CD14-positive monocyte (primary cell): ENCODE results near the gene MTARC1. TPM values are rescaled to one million over a fixed set of nuclear protein-coding genes. Genes with fewer than 3 reads are reported as not detected.

Experiments used
- DNase-seq, 3 donors: peaks; one replicate each; pipeline ENCODE4 v3.0.0-alpha.2; 2011 to 2022
- H2AFZ ChIP-seq: 2 replicates; pipeline ENCODE4 v1.6.0; 2012; ENCODE audit warnings: mild to moderate bottlenecking, low read depth, low read length, inconsistent platforms; ENCODE audit not compliant: insufficient read depth, poor library complexity, severe bottlenecking
- H3K27ac ChIP-seq, 2 donors: 1 replicate in 1 of 2; 2 replicates in 1 of 2; pipeline ENCODE4 v1.5.1; 2012 to 2013; ENCODE audit warnings: low read length in 2 of 2, control low read depth in 1 of 2, inconsistent platforms in 1 of 2, low read depth in 1 of 2, mild to moderate bottlenecking in 1 of 2
- H3K27me3 ChIP-seq, 2 donors: one replicate each; pipeline versions ENCODE4 v1.6.0 to v1.6.1; 2011 to 2013; ENCODE audit warnings: low read length in 2 of 2; ENCODE audit not compliant: control insufficient read depth in 2 of 2, insufficient read depth in 2 of 2
- H3K36me3 ChIP-seq, 2 donors: replicated peaks in 1 of 2; 1 replicate in 1 of 2; 2 replicates in 1 of 2; pipeline versions ENCODE4 v1.5.1 to v1.6.1; 2012 to 2013; ENCODE audit warnings: low read length in 2 of 2, control low read depth in 1 of 2, inconsistent platforms in 1 of 2, mild to moderate bottlenecking in 1 of 2; ENCODE audit not compliant: insufficient read depth in 2 of 2, control insufficient read depth in 1 of 2
- H3K4me1 ChIP-seq, 2 donors: 1 replicate in 1 of 2; 2 replicates in 1 of 2; pipeline versions ENCODE4 v1.5.1 to v1.6.1; 2012 to 2013; ENCODE audit warnings: low read length in 2 of 2, control low read depth in 1 of 2, inconsistent platforms in 1 of 2, mild to moderate bottlenecking in 1 of 2, moderate library complexity in 1 of 2; ENCODE audit not compliant: insufficient read depth in 2 of 2, control insufficient read depth in 1 of 2
- H3K4me2 ChIP-seq: replicated peaks from 2 replicates; pipeline ENCODE3; 2012; ENCODE audit warnings: low read length, moderate library complexity, mild to moderate bottlenecking; ENCODE audit not compliant: poor library complexity, severe bottlenecking; ENCODE audit errors: extremely low read depth
- H3K4me3 ChIP-seq, 3 experiments: fragments of 200-600 bp in 1 of 3; sonication (generic) in 1 of 3; replicated peaks in 1 of 3; 1 replicate in 2 of 3; 2 replicates in 1 of 3; pipeline ENCODE4 v1.5.1; 2011 to 2013; ENCODE audit warnings: low read length in 3 of 3, mild to moderate bottlenecking in 3 of 3, control low read depth in 2 of 3, low read depth in 2 of 3, inconsistent platforms in 1 of 3, moderate library complexity in 1 of 3
- H3K79me2 ChIP-seq: 2 replicates; pipeline ENCODE4 v1.6.0; 2012; ENCODE audit warnings: mild to moderate bottlenecking, control low read depth, inconsistent platforms, low read length, moderate library complexity; ENCODE audit not compliant: insufficient read depth
- H3K9ac ChIP-seq: 2 replicates; pipeline ENCODE4 v1.6.0; 2017; ENCODE audit warnings: low read length, mild to moderate bottlenecking; ENCODE audit not compliant: insufficient read depth, poor library complexity, severe bottlenecking
- H3K9me3 ChIP-seq, 2 donors: replicated peaks in 1 of 2; 1 replicate in 1 of 2; 2 replicates in 1 of 2; pipeline versions ENCODE4 v1.5.1 to v1.6.1; 2012 to 2013; ENCODE audit warnings: low read length in 2 of 2, control low read depth in 1 of 2; ENCODE audit not compliant: control insufficient read depth in 1 of 2, insufficient read depth in 1 of 2
- H4K20me1 ChIP-seq: 2 replicates; pipeline ENCODE4 v1.6.0; 2012; ENCODE audit warnings: mild to moderate bottlenecking, low read length, control low read depth, moderate library complexity; ENCODE audit not compliant: insufficient read depth
- H3K27ac Mint-ChIP-seq, 7 donors: one replicate each; pipeline ENCODE4 v1.8.0; 2020; ENCODE audit warnings: mild to moderate bottlenecking in 7 of 7, mixed read lengths in 7 of 7, moderate library complexity in 6 of 7, inconsistent platforms in 2 of 7
- H3K27me3 Mint-ChIP-seq, 3 donors: one replicate each; pipeline ENCODE4 v1.8.0; 2021 to 2022; ENCODE audit warnings: low read depth in 3 of 3, mild to moderate bottlenecking in 3 of 3, mixed read lengths in 3 of 3, moderate library complexity in 3 of 3, inconsistent platforms in 1 of 3
- H3K36me3 Mint-ChIP-seq, 2 donors: one replicate each; pipeline ENCODE4 v1.8.0; 2020; ENCODE audit warnings: mixed read lengths in 2 of 2, inconsistent platforms in 1 of 2, mild to moderate bottlenecking in 1 of 2
- H3K4me1 Mint-ChIP-seq: one replicate; pipeline ENCODE4 v1.8.0; 2020; ENCODE audit warnings: mild to moderate bottlenecking, mixed read lengths
- H3K4me3 Mint-ChIP-seq, 2 donors: one replicate each; pipeline ENCODE4 v1.8.0; 2020; ENCODE audit warnings: mild to moderate bottlenecking in 2 of 2, mixed read lengths in 2 of 2, moderate library complexity in 1 of 2
- H3K9me3 Mint-ChIP-seq, 7 donors: one replicate each; pipeline ENCODE4 v1.8.0; 2020 to 2022; ENCODE audit warnings: mixed read lengths in 7 of 7, mild to moderate bottlenecking in 6 of 7, moderate library complexity in 6 of 7, inconsistent platforms in 2 of 7
- CTCF ChIP-seq: fragments of 200-600 bp; IDR thresholded peaks from one replicate; pipeline ENCODE4 v1.8.0; 2022; ENCODE audit warnings: antibody characterized with exemption, mild to moderate bottlenecking
- WGBS: methylation state at CpG from one replicate; pipeline ENCODE4 v1.1.5; 2013; ENCODE audit warnings: missing lambda C conversion rate; ENCODE audit not compliant: insufficient coverage; 5-methylcytosine and 5-hydroxymethylcytosine counted together
- intact Hi-C, 2 donors: fragments of 100-400 bp; cut with micrococcal nuclease; formaldehyde crosslinking; loops; one replicate each; pipeline versions ENCODE4 v1.15.0 to v1.15.1; 2023
- polyA plus RNA-seq, 3 donors: library from polyadenylated mRNA; depleted of rRNA in 1 of 3; unstranded in 2 of 3; stranded (reverse) in 1 of 3; fragments of 300-500 nt in 2 of 3; fragments of >200 nt in 1 of 3; fragmentation: Illumina TruSeq in 2 of 3; gene quantifications; 1 replicate in 2 of 3; 2 replicates in 1 of 3; pipeline ENCODE4 v1.2.3, GENCODE V29; 2012 to 2021

The MTARC1 gene
- polyA plus RNA-seq, 3 donors = 25.2 to 80.6 (median 70.9) TPM

- Mint-ChIP-seq H3K27ac (no peak overlapping the region), H3K4me1 (peaks cover 6% of the 10 kb centered on the region)
- no peaks in the 10 kb centered on the region for H3K27me3 ChIP-seq
Observed at GRCh38 chr1:220828950-220829586, 42.4 kb downstream of the MTARC1 start.

GRCh38 chr1:220833436-220833835, 46.7 kb downstream of the MTARC1 start:
- Mint-ChIP-seq H3K4me3 (no peak overlapping the region), H3K4me1 (no peaks in the 10 kb centered on the region), H3K9me3 (peaks cover 0 to 4% (median 0%) of the 10 kb centered on the region in 7 donors), H3K27ac (no peak overlapping the region), H3K27me3 (peaks cover 0 to 1% (median 0%) of the 10 kb centered on the region in 3 donors), H3K36me3 (peaks cover 23 to 24% of the 10 kb centered on the region in 2 donors)
- H2AFZ ChIP-seq = no peak overlapping the region
- no peaks in the 10 kb centered on the region for H4K20me1 ChIP-seq
- H3K4me2 ChIP-seq = no peak overlapping the region
- H3K36me3 ChIP-seq = peaks cover 5 to 20% of the 10 kb centered on the region in 2 donors
- no peaks in the 10 kb centered on the region for H3K9me3 ChIP-seq
- H3K27ac ChIP-seq = no peak overlapping the region
- no peak for DNase-seq
- H3K4me3 ChIP-seq = no peak overlapping the region
- intact Hi-C loops = no loop called here
- H3K4me1 ChIP-seq = no peaks in the 10 kb centered on the region
- WGBS = 100% methylated on average over 2 of the region's 2 CpGs
- H3K9ac ChIP-seq = no peak overlapping the region
- H3K27me3 ChIP-seq = no peaks in the 10 kb centered on the region
- no peak for TF ChIP-seq CTCF
- no peaks in the 10 kb centered on the region for H3K79me2 ChIP-seq

More at GRCh38 chr1:220828950-220829586, 42.4 kb downstream of the MTARC1 start:
- Histone ChIP-seq H3K4me2 (no peak overlapping the region), H2AFZ (no peak overlapping the region), H4K20me1 (no peaks in the 10 kb centered on the region), H3K4me3 (no peak overlapping the region), H3K27ac (no peak overlapping the region), H3K79me2 (no peaks in the 10 kb centered on the region), H3K9ac (no peak overlapping the region), H3K36me3 (peaks cover 10 to 34% of the 10 kb centered on the region in 2 donors), H3K9me3 (no peaks in the 10 kb centered on the region), H3K4me1 (no peaks in the 10 kb centered on the region)
- peaks cover 29 to 42% of the 10 kb centered on the region in 2 donors for H3K36me3 Mint-ChIP-seq
- 93% methylated on average over 2 of the region's 4 CpGs for WGBS
- no peak overlapping the region for H3K4me3 Mint-ChIP-seq
- peaks cover 0 to 2% (median 0%) of the 10 kb centered on the region in 3 donors for H3K27me3 Mint-ChIP-seq
- peaks cover 0 to 4% (median 0%) of the 10 kb centered on the region in 7 donors for H3K9me3 Mint-ChIP-seq
- no peak for TF ChIP-seq CTCF
- intact Hi-C loops = no loop called here
- DNase-seq = no peak
